K562 (cell line): ENCODE results near the gene CLHC1.

Experiments used
- CEBPB ChIP-seq: fragments of 450-650 bp; IDR thresholded peaks from 2 replicates; pipeline ENCODE4 v1.6.1; 2016; ENCODE audit warnings: missing genetic modification characterization, missing compliant biosample characterization
- DIDO1 ChIP-seq: fragments of 450-650 bp; IDR thresholded peaks from 2 replicates; pipeline ENCODE4 v1.6.1; 2016; ENCODE audit warnings: low read depth, missing biosample characterization, missing genetic modification characterization
- HDAC2 ChIP-seq: fragments of 450-650 bp; IDR thresholded peaks from 2 replicates; pipeline ENCODE4 v1.6.1; 2016; ENCODE audit warnings: mild to moderate bottlenecking
- KAT7 ChIP-seq: sonication (generic); formaldehyde crosslinking; IDR thresholded peaks from 2 replicates; pipeline ENCODE4 v1.8.0; 2022; ENCODE audit warnings: missing genetic modification reagents, mild to moderate bottlenecking, borderline replicate concordance
- KAT8 ChIP-seq: fragments of 450-650 bp; IDR thresholded peaks from 2 replicates; pipeline ENCODE4 v1.6.1; 2016; ENCODE audit warnings: low read depth, mild to moderate bottlenecking
- NELFE ChIP-seq: IDR thresholded peaks from 2 replicates; pipeline ENCODE4 v1.6.1; 2011; ENCODE audit warnings: mild to moderate bottlenecking; ENCODE audit not compliant: insufficient read depth, insufficient read length
- ZBTB17 ChIP-seq: fragments of 450-650 bp; formaldehyde crosslinking; IDR thresholded peaks from 2 replicates; pipeline ENCODE4 v1.4.0; 2020; ENCODE audit warnings: mild to moderate bottlenecking
- ZBTB8A ChIP-seq: fragments of 450-650 bp; IDR thresholded peaks from 2 replicates; pipeline ENCODE4 v1.6.1; 2018; ENCODE audit warnings: mild to moderate bottlenecking, moderate library complexity; ENCODE audit not compliant: partially characterized antibody
- ZNF282 ChIP-seq: sonication (generic); formaldehyde crosslinking; IDR thresholded peaks from 2 replicates; pipeline ENCODE4 v1.8.1; 2023; ENCODE audit warnings: missing genetic modification reagents
- TF ChIP-seq, protein P1 (sequence below): sonication (generic); formaldehyde crosslinking; IDR thresholded peaks from 2 replicates; pipeline ENCODE4 v1.9.0; 2022; ENCODE audit warnings: mild to moderate bottlenecking, missing genetic modification reagents
- TF ChIP-seq, protein P2 (sequence below), 3 experiments: IDR thresholded peaks in 2 of 3; conservative IDR thresholded peaks in 1 of 3; 2 replicates each; pipeline ENCODE4 v1.5.1; 2011 to 2012; ENCODE audit warnings: low read length in 3 of 3, mild to moderate bottlenecking in 3 of 3, control low read depth in 2 of 3, improper control_type of control experiment in 1 of 3, inconsistent platforms in 1 of 3, low read depth in 1 of 3, mixed read lengths in 1 of 3, moderate library complexity in 1 of 3; ENCODE audit not compliant: insufficient read depth in 2 of 3

DNA sequence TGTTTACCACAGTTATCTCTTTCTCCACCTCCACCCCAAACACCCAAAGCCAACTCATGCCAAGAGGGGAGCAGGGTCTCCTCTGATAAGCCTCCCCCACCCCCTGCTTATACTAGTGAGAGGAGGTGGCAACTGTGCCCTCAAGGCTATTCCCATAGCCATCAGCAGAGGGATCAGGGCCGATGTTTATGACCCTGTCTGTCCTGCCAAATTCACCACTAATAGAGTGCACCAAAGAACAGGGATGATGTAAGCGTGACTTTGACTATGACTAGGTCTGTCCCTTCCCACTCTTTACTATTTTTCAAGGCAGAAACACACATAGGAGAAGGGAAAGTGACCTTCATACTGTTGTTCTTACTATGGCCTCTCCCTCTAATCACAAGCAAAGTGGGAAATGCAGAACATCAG, 74.6 kb downstream of the CLHC1 start:
- TF ChIP-seq ZBTB17 (CRISPR knock-in tag) (no peak), HDAC2 (no peak), ZBTB8A (no peak), DIDO1 (tag) (no peak), CEBPB (peak; percentile 26; the same call in 1 of the 2 replicates), ZNF282 (no peak), KAT7 (CRISPR knock-in tag) (no peak), KAT8 (no peak), NELFE (no peak)
- TF ChIP-seq, protein P1, sequence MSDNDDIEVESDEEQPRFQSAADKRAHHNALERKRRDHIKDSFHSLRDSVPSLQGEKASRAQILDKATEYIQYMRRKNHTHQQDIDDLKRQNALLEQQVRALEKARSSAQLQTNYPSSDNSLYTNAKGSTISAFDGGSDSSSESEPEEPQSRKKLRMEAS (CRISPR knock-in tag): no peak
- TF ChIP-seq, protein P2, sequence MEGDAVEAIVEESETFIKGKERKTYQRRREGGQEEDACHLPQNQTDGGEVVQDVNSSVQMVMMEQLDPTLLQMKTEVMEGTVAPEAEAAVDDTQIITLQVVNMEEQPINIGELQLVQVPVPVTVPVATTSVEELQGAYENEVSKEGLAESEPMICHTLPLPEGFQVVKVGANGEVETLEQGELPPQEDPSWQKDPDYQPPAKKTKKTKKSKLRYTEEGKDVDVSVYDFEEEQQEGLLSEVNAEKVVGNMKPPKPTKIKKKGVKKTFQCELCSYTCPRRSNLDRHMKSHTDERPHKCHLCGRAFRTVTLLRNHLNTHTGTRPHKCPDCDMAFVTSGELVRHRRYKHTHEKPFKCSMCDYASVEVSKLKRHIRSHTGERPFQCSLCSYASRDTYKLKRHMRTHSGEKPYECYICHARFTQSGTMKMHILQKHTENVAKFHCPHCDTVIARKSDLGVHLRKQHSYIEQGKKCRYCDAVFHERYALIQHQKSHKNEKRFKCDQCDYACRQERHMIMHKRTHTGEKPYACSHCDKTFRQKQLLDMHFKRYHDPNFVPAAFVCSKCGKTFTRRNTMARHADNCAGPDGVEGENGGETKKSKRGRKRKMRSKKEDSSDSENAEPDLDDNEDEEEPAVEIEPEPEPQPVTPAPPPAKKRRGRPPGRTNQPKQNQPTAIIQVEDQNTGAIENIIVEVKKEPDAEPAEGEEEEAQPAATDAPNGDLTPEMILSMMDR (IDR thresholded peaks at IDR 0.05 in 2 of 3, conservative IDR thresholded peaks at IDR 0.05 in 1 of 3; ENCODE audit: insufficient read depth in 2 of 3, low read depth in 1 of 3, low read length in 3 of 3): 0 out of 6 replicates have a peak, but pooled peaks of 1 of the 3 experiments have one; percentile 19
